GM12892 (cell line): ENCODE data around the gene CAMTA1.

Experiments used
- POLR2A ChIP-seq: IDR thresholded peaks from 2 replicates; pipeline ENCODE4 v1.6.1; 2011; ENCODE audit warnings: low read depth, low read length, control low read depth
- POLR2AphosphoS5 ChIP-seq: IDR thresholded peaks from 2 replicates; pipeline ENCODE4 v1.6.1; 2011; ENCODE audit warnings: low read depth, low read length, control low read depth
- TAF1 ChIP-seq: IDR thresholded peaks from 2 replicates; pipeline ENCODE4 v1.6.1; 2011; ENCODE audit warnings: low read depth, mild to moderate bottlenecking, control low read depth, low read length, borderline replicate concordance

DNA sequence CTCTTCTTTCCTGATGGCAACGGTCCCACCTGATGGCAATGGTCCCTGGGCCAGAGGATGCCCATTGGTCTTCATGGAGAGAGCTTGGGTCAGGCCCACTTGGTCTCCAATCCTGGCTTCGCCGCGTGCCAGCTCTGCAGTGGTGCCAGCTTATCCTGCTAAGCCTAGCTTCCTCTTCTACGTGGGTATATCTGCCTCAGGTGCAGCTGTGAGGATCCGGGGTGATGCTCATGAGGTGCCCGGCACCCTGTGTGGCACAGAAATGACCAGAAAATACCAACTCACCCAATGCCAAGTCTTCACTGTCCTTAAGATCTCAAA is 437.4 kb downstream of the CAMTA1 start:
- TF ChIP-seq POLR2A (no peak), POLR2AphosphoS5 (no peak), TAF1 (no peak)
